GM23338 (cell line): ENCODE data around the gene TRIM38. TPM values are rescaled to one million over a fixed set of nuclear protein-coding genes. Genes with fewer than 3 reads are reported as not detected.

ENCODE experiments used
- ATAC-seq: fragments of 200-7000 bp; cut with Tn5 transposase; 3 replicates; pipeline ENCODE4 v1.9.1; 2020
- DNase-seq: peaks from one replicate; pipeline ENCODE4 v3.0.0-alpha.2; 2015; ENCODE audit warnings: low spot score
- H2AFZ ChIP-seq: fragments of 200-600 bp; sonication (generic); 2 replicates; pipeline ENCODE4 v1.8.0; 2016; ENCODE audit warnings: antibody characterized with exemption, mild to moderate bottlenecking, moderate library complexity
- H3F3A ChIP-seq: fragments of 200-600 bp; sonication (generic); replicated peaks from 2 replicates; pipeline ENCODE4 v1.8.0; 2017; ENCODE audit warnings: antibody characterized with exemption, mixed run types, low read depth
- H3K27ac ChIP-seq: fragments of 200-600 bp; sonication (generic); 2 replicates; pipeline ENCODE4 v1.6.1; 2016; ENCODE audit warnings: low read depth
- H3K27me3 ChIP-seq: fragments of 200-600 bp; sonication (generic); 2 replicates; pipeline ENCODE4 v1.8.0; 2016; ENCODE audit warnings: mild to moderate bottlenecking, mixed run types, moderate library complexity; ENCODE audit not compliant: insufficient read depth
- H3K36me3 ChIP-seq: fragments of 200-600 bp; sonication (generic); 2 replicates; pipeline ENCODE4 v1.8.0; 2016; ENCODE audit warnings: mild to moderate bottlenecking; ENCODE audit not compliant: insufficient read depth
- H3K4me1 ChIP-seq: fragments of 200-600 bp; sonication (generic); 2 replicates; pipeline ENCODE4 v1.8.0; 2016; ENCODE audit warnings: mild to moderate bottlenecking, moderate library complexity; ENCODE audit not compliant: insufficient read depth
- H3K4me2 ChIP-seq: fragments of 200-600 bp; sonication (generic); 2 replicates; pipeline ENCODE4 v1.7.1; 2017; ENCODE audit warnings: mixed run types
- H3K4me3 ChIP-seq: fragments of 200-600 bp; sonication (generic); 2 replicates; pipeline ENCODE4 v1.6.1; 2016; ENCODE audit warnings: mixed run types
- H3K79me2 ChIP-seq: fragments of 200-600 bp; sonication (generic); replicated peaks from 2 replicates; pipeline ENCODE4 v1.8.0; 2017; ENCODE audit warnings: mild to moderate bottlenecking; ENCODE audit not compliant: insufficient read depth
- H3K9me2 ChIP-seq: fragments of 200-600 bp; sonication (generic); 2 replicates; pipeline ENCODE4 v1.8.0; 2017; ENCODE audit not compliant: insufficient read depth
- H4K20me1 ChIP-seq: fragments of 200-600 bp; sonication (generic); replicated peaks from 2 replicates; pipeline ENCODE4 v1.8.0; 2017; ENCODE audit warnings: mild to moderate bottlenecking; ENCODE audit not compliant: insufficient read depth
- H3K27ac Mint-ChIP-seq: 2 replicates; pipeline ENCODE4 v1.8.0; 2020; ENCODE audit warnings: inconsistent platforms, mild to moderate bottlenecking, moderate library complexity, mixed read lengths
- H3K27me3 Mint-ChIP-seq: 3 replicates; pipeline ENCODE4 v1.8.0; 2022; ENCODE audit warnings: low read depth, mild to moderate bottlenecking, moderate library complexity, mixed read lengths, inconsistent platforms; ENCODE audit not compliant: insufficient read depth, poor library complexity
- H3K36me3 Mint-ChIP-seq: 3 replicates; pipeline ENCODE4 v1.8.0; 2021; ENCODE audit warnings: low read depth, mild to moderate bottlenecking, inconsistent platforms, moderate library complexity, mixed read lengths
- H3K4me1 Mint-ChIP-seq: 3 replicates; pipeline ENCODE4 v1.8.0; 2020; ENCODE audit warnings: mild to moderate bottlenecking, inconsistent platforms, mixed read lengths
- H3K4me3 Mint-ChIP-seq: 3 replicates; pipeline ENCODE4 v1.8.0; 2021; ENCODE audit warnings: moderate library complexity, mild to moderate bottlenecking, inconsistent platforms, mixed read lengths
- H3K9me3 Mint-ChIP-seq: 3 replicates; pipeline ENCODE4 v1.8.0; 2020; ENCODE audit warnings: moderate library complexity, mild to moderate bottlenecking, inconsistent platforms, mixed read lengths
- CREB1 ChIP-seq: fragments of 250-450 bp; sonication (Bioruptor Pico); IDR thresholded peaks from 2 replicates; pipeline ENCODE4 v1.5.0; 2020; ENCODE audit warnings: low read depth, mild to moderate bottlenecking, moderate library complexity
- EZH2phosphoT487 ChIP-seq: fragments of 200-600 bp; sonication (generic); IDR thresholded peaks from one replicate; pipeline ENCODE4 v1.8.1; 2018; ENCODE audit warnings: antibody characterized with exemption; ENCODE audit not compliant: unreplicated experiment
- NANOG ChIP-seq: IDR thresholded peaks from 2 replicates; pipeline ENCODE4 v1.6.1; 2016; ENCODE audit warnings: antibody characterized with exemption, borderline replicate concordance
- POLR2AphosphoS5 ChIP-seq: IDR thresholded peaks from 2 replicates; pipeline ENCODE4 v1.6.1; 2016; ENCODE audit warnings: antibody characterized with exemption, low read depth
- STAT1 ChIP-seq: IDR thresholded peaks from one replicate; pipeline ENCODE4 v1.6.1; 2016; ENCODE audit warnings: antibody characterized with exemption; ENCODE audit not compliant: unreplicated experiment
- ZNF114 ChIP-seq: fragments of 250-450 bp; sonication (Bioruptor Pico); IDR thresholded peaks from 2 replicates; pipeline ENCODE4 v1.5.0; 2020; ENCODE audit warnings: mild to moderate bottlenecking, moderate library complexity
- polyA plus RNA-seq: library from polyadenylated mRNA; unstranded; fragments of >200 nt; fragmentation: Nextera tagmentation; extraction: Ambion mirVana; gene quantifications from 2 replicates; pipeline ENCODE4 v1.2.1, GENCODE V29; 2016
- total RNA-seq: library from RNA; depleted of rRNA; stranded (reverse); fragments of >200 nt; shearing (Covaris generic); gene quantifications from 2 replicates; pipeline ENCODE4 v1.2.3, GENCODE V29; 2014
- TF ChIP-seq, protein P1 (sequence below): IDR thresholded peaks from 2 replicates; pipeline ENCODE4 v1.6.1; 2016; ENCODE audit warnings: antibody characterized with exemption
- TF ChIP-seq, protein P2 (sequence below): fragments of 250-450 bp; sonication (Bioruptor Pico); IDR thresholded peaks from 2 replicates; pipeline ENCODE4 v1.5.0; 2020; ENCODE audit warnings: mild to moderate bottlenecking, moderate library complexity
- TF ChIP-seq, protein P3 (sequence below), 2 experiments: fragments of 200-600 bp in 1 of 2; sonication (generic) in 1 of 2; conservative IDR thresholded peaks; 2 replicates each; pipeline versions ENCODE4 v1.5.1 to v1.6.1; 2016 to 2017; ENCODE audit warnings: antibody characterized with exemption in 2 of 2, low read depth in 2 of 2, mild to moderate bottlenecking in 2 of 2, moderate library complexity in 1 of 2
- TF ChIP-seq, protein P4 (sequence below): IDR thresholded peaks from one replicate; pipeline ENCODE4 v1.6.1; 2018; ENCODE audit warnings: antibody characterized with exemption; ENCODE audit not compliant: unreplicated experiment

The TRIM38 gene
- total and polyA plus RNA-seq, 2 experiments from 2014 or later, result 0.66 to 0.82 TPM

DNA sequence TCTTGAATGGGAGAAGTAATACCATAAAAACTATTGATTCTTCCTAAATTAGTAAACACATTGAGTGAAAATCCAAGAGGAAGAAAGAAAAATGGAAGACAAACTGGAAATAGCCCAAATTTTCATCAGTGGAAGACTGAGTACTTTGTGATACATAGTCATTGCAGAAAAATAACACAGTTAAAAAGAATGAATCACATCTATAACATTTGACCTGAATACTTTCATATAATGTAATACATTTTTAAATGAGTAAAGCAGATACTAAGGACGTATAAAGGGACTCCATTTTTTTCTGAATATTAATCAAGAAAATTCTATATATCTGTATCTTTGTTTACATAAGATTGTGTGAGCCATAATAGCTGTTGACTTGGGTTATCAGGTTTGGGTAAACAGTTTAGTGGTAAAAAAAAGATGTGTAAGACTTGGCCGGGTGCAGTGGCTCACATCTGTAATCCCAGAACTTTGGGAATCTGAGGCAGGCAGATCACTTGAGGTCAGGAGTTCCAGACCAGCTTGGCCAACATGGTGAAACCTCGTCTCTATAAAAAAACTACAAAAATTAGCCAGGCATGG, 27.8 kb upstream of the TRIM38 start:
- no peak overlapping the region for H3K4me3 ChIP-seq
- Mint-ChIP-seq H3K27me3 (no peaks in the 10 kb centered on the region), H3K4me3 (no peak overlapping the region), H3K4me1 (no peaks in the 10 kb centered on the region), H3K9me3 (no peaks in the 10 kb centered on the region), H3K36me3 (no peaks in the 10 kb centered on the region), H3K27ac (no peak overlapping the region)
- no peaks in the 10 kb centered on the region for H3K9me2 ChIP-seq
- H3K36me3 ChIP-seq, result no peaks in the 10 kb centered on the region
- TF ChIP-seq, protein P1, sequence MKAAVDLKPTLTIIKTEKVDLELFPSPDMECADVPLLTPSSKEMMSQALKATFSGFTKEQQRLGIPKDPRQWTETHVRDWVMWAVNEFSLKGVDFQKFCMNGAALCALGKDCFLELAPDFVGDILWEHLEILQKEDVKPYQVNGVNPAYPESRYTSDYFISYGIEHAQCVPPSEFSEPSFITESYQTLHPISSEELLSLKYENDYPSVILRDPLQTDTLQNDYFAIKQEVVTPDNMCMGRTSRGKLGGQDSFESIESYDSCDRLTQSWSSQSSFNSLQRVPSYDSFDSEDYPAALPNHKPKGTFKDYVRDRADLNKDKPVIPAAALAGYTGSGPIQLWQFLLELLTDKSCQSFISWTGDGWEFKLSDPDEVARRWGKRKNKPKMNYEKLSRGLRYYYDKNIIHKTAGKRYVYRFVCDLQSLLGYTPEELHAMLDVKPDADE, result no peak
- H3K4me1 ChIP-seq, result no peaks in the 10 kb centered on the region
- no peak overlapping the region for H3K4me2 ChIP-seq
- no peak for ATAC-seq
- H4K20me1 ChIP-seq, result no peaks in the 10 kb centered on the region
- H2AFZ ChIP-seq, result no peak overlapping the region
- H3K27ac ChIP-seq, result no peak overlapping the region
- DNase-seq, result no peak
- H3F3A ChIP-seq, result no peaks in the 10 kb centered on the region
- no peaks in the 10 kb centered on the region for H3K27me3 ChIP-seq
- no peaks in the 10 kb centered on the region for H3K79me2 ChIP-seq

DNA sequence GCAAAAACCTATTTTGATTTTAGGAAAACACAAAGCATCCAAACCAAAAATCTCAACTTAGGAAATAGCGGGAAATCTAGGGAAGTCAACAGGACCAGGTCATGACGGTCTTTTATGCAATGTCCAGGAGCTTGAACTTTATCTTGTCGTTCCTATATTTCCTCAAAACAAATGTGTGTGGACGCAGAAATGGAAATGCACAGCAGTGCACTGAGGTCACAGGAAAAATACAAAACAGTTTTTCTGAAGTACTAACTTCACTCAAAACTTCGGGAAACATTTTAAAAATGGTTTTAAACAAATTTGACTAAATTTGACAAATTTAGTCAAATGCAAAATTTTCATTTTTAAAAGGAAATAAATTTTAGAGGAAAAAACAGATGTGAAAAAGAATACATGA, 26.6 kb upstream of the TRIM38 start:
- Histone ChIP-seq H3K4me3 (no peak overlapping the region), H3K4me1 (no peaks in the 10 kb centered on the region), H3K27ac (no peak overlapping the region), H3K36me3 (no peaks in the 10 kb centered on the region), H2AFZ (no peak overlapping the region), H4K20me1 (no peaks in the 10 kb centered on the region), H3F3A (no peaks in the 10 kb centered on the region), H3K79me2 (no peaks in the 10 kb centered on the region), H3K9me2 (no peaks in the 10 kb centered on the region), H3K4me2 (no peak overlapping the region), H3K27me3 (no peaks in the 10 kb centered on the region)
- DNase-seq (no peak), ATAC-seq (no peak)
- H3K4me1 Mint-ChIP-seq, result no peaks in the 10 kb centered on the region
- H3K4me3 Mint-ChIP-seq, result no peak overlapping the region
- H3K27me3 Mint-ChIP-seq, result no peaks in the 10 kb centered on the region
- H3K9me3 Mint-ChIP-seq, result no peaks in the 10 kb centered on the region
- H3K36me3 Mint-ChIP-seq, result no peaks in the 10 kb centered on the region
- no peak overlapping the region for H3K27ac Mint-ChIP-seq
- TF ChIP-seq, protein P2, sequence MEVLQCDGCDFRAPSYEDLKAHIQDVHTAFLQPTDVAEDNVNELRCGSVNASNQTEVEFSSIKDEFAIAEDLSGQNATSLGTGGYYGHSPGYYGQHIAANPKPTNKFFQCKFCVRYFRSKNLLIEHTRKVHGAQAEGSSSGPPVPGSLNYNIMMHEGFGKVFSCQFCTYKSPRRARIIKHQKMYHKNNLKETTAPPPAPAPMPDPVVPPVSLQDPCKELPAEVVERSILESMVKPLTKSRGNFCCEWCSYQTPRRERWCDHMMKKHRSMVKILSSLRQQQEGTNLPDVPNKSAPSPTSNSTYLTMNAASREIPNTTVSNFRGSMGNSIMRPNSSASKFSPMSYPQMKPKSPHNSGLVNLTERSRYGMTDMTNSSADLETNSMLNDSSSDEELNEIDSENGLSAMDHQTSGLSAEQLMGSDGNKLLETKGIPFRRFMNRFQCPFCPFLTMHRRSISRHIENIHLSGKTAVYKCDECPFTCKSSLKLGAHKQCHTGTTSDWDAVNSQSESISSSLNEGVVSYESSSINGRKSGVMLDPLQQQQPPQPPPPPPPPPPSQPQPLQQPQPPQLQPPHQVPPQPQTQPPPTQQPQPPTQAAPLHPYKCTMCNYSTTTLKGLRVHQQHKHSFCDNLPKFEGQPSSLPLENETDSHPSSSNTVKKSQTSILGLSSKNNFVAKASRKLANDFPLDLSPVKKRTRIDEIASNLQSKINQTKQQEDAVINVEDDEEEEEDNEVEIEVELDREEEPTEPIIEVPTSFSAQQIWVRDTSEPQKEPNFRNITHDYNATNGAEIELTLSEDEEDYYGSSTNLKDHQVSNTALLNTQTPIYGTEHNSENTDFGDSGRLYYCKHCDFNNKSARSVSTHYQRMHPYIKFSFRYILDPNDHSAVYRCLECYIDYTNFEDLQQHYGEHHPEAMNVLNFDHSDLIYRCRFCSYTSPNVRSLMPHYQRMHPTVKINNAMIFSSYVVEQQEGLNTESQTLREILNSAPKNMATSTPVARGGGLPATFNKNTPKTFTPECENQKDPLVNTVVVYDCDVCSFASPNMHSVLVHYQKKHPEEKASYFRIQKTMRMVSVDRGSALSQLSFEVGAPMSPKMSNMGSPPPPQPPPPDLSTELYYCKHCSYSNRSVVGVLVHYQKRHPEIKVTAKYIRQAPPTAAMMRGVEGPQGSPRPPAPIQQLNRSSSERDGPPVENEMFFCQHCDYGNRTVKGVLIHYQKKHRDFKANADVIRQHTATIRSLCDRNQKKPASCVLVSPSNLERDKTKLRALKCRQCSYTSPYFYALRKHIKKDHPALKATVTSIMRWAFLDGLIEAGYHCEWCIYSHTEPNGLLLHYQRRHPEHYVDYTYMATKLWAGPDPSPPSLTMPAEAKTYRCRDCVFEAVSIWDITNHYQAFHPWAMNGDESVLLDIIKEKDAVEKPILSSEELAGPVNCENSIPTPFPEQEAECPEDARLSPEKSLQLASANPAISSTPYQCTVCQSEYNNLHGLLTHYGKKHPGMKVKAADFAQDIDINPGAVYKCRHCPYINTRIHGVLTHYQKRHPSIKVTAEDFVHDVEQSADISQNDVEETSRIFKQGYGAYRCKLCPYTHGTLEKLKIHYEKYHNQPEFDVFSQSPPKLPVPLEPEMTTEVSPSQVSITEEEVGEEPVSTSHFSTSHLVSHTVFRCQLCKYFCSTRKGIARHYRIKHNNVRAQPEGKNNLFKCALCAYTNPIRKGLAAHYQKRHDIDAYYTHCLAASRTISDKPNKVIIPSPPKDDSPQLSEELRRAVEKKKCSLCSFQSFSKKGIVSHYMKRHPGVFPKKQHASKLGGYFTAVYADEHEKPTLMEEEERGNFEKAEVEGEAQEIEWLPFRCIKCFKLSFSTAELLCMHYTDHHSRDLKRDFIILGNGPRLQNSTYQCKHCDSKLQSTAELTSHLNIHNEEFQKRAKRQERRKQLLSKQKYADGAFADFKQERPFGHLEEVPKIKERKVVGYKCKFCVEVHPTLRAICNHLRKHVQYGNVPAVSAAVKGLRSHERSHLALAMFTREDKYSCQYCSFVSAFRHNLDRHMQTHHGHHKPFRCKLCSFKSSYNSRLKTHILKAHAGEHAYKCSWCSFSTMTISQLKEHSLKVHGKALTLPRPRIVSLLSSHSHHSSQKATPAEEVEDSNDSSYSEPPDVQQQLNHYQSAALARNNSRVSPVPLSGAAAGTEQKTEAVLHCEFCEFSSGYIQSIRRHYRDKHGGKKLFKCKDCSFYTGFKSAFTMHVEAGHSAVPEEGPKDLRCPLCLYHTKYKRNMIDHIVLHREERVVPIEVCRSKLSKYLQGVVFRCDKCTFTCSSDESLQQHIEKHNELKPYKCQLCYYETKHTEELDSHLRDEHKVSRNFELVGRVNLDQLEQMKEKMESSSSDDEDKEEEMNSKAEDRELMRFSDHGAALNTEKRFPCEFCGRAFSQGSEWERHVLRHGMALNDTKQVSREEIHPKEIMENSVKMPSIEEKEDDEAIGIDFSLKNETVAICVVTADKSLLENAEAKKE (CRISPR knock-in tag), result no peak
- no peak for TF ChIP-seq STAT1
- no peak for TF ChIP-seq NANOG
- TF ChIP-seq EZH2phosphoT487, result no peak
- TF ChIP-seq CREB1 (CRISPR knock-in tag), result no peak
- TF ChIP-seq, protein P3, sequence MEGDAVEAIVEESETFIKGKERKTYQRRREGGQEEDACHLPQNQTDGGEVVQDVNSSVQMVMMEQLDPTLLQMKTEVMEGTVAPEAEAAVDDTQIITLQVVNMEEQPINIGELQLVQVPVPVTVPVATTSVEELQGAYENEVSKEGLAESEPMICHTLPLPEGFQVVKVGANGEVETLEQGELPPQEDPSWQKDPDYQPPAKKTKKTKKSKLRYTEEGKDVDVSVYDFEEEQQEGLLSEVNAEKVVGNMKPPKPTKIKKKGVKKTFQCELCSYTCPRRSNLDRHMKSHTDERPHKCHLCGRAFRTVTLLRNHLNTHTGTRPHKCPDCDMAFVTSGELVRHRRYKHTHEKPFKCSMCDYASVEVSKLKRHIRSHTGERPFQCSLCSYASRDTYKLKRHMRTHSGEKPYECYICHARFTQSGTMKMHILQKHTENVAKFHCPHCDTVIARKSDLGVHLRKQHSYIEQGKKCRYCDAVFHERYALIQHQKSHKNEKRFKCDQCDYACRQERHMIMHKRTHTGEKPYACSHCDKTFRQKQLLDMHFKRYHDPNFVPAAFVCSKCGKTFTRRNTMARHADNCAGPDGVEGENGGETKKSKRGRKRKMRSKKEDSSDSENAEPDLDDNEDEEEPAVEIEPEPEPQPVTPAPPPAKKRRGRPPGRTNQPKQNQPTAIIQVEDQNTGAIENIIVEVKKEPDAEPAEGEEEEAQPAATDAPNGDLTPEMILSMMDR (conservative IDR thresholded peaks at IDR 0.05; ENCODE audit: low read depth in 2 of 2), result no peak
- TF ChIP-seq, protein P4, sequence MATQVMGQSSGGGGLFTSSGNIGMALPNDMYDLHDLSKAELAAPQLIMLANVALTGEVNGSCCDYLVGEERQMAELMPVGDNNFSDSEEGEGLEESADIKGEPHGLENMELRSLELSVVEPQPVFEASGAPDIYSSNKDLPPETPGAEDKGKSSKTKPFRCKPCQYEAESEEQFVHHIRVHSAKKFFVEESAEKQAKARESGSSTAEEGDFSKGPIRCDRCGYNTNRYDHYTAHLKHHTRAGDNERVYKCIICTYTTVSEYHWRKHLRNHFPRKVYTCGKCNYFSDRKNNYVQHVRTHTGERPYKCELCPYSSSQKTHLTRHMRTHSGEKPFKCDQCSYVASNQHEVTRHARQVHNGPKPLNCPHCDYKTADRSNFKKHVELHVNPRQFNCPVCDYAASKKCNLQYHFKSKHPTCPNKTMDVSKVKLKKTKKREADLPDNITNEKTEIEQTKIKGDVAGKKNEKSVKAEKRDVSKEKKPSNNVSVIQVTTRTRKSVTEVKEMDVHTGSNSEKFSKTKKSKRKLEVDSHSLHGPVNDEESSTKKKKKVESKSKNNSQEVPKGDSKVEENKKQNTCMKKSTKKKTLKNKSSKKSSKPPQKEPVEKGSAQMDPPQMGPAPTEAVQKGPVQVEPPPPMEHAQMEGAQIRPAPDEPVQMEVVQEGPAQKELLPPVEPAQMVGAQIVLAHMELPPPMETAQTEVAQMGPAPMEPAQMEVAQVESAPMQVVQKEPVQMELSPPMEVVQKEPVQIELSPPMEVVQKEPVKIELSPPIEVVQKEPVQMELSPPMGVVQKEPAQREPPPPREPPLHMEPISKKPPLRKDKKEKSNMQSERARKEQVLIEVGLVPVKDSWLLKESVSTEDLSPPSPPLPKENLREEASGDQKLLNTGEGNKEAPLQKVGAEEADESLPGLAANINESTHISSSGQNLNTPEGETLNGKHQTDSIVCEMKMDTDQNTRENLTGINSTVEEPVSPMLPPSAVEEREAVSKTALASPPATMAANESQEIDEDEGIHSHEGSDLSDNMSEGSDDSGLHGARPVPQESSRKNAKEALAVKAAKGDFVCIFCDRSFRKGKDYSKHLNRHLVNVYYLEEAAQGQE, result no peak
- no peak for TF ChIP-seq POLR2AphosphoS5
- no peak for TF ChIP-seq ZNF114 (CRISPR knock-in tag)
